GF-D8 (cell line): ENCODE data around the gene MEOX2.

Source experiments
- DNase-seq: peaks from one replicate; lab custom pipeline; 2025; lab: John Stamatoyannopoulos, UW

The MEOX2 gene

DNA sequence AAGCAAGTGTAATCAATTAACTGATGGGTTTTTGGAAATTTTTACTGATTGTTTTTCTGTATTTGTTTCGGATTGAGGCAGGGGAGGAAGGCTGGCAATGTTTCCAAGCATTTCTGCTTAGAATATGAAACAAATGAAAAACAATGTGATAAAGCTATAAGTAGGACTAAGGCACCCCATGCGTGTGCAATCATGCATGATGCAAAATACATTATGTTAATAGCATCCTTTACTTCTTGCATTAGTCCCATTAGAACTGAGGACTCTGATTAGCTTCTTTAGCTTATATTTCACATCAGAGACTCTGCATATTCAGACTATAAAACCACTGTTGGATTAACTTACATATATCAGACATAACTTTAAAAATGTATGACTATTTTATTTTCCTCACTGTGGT is 76.0 kb downstream of the MEOX2 start:
- no peak for DNase-seq

DNA sequence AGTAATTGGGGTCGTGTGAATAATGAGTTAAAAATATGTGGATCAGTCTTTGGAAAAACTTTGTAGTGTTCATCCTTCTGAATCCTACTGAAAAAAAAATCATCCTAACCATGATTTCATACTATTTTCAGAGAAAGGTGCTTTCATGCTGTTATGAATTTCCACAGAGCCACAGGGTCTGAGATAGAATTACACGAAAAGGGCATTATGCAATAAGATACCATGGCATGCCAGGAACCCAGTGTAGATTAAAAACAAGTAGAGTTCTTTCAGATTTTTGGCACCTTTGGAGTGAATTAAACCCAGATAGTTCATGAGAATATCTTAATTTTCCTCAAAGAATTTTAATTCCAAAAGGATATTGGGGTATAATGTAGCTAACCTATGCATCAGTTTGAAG is 77.2 kb downstream of the MEOX2 start:
- no peak for DNase-seq

DNA sequence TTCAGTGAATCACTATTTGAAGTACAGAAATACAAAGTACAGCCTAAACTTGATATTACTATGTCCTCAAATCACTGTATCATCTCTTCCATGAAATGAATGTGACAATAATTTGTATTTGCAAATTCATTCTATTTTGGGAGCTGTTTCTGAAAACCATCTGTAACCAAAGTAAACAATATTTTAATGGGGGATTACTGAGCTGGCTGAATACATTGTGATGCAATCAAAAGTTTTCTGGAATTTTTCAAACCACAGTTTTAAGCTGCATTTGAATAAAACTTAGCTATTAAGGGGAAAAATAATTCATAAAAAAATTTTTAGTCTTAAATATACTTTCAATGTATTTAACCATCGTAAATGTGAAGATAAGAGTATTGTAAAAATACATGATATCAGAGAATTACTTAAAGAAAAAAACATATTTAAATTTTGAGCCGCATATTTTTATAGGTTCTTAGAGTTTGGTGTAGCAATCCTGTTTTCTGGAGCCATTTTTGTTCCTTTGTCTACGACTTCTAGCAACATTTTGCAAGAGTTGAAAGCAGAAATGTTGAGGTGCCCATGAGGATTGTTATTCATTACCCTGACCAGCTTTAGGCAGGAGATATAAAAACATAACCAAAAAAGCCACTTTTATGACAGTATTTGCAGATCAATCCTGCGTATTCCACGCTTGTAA is 78.8 kb downstream of the MEOX2 start:
- no peak for DNase-seq

DNA sequence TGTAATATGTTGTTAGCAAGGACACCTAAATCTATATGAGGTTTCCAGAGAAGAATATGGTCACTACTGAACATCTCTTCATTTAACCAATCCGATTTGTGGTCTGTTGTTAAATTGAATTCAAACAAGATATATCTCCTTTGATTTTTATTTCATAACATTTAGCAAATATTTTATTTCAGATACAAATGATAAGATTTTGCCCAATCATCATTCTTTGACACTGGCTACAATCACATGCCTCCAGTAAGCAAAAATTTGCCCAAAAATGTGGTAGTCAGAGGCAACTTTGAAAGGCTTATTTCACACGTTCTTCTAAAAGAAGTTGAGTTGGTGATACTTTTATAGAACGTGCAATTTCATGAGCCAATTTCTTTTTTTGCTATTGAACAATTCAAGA is 79.9 kb downstream of the MEOX2 start:
- no peak for DNase-seq

DNA sequence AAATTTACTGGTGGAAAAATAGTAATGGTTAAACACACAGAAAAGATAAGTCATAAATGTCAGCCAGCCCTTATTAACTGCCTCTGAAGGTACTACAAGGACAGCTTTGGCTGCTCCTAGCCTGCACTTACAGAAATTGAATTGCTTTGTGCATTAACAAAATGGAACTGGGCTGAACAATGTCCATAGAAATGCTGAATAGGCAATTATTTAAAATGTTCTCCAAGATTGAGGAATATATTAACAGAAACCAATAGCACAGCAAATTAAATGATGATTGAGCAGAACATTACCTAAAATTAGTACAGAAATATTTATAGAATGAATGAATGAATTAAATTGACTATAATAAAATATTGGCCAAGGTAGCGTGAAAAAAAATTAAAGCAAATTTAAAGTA is 82.3 kb downstream of the MEOX2 start:
- DNase-seq = no peak

DNA sequence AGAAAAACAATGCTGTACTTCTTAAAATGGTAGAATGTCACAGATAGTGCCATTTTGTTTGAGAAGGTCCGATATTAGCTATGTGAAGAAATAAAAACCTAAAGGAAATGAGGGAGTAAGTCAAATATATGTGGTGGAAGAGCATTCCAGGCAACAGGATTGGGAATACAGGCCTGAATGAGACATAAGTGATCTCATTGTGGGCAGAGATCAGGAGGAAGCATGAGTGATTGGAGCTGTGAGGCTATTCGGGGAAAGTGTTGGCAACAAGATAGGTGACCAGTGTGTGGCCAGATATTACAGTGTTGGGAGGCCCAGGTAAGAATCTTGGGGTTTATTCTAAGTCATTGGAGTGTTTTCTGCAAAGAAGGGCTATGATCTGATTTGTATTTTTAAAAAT is 83.4 kb downstream of the MEOX2 start:
- DNase-seq = no peak

DNA sequence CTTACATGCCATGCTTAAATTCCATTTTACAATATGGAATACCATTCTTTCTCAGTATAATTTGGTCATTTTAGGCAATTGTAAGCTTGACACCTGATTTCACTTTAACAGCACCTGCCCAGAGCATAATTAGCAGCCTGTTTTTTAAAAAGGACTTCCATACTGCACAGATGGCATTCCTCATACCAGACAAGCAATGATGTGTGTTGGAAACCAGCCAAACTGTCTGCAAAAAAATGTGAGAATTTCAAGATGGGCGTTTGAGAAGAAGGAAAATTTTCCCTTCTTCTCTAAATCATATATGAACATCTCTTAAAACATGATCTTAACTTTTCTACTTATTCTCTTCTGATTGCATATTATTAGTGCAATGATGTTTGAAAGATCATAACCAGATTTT is 84.2 kb downstream of the MEOX2 start:
- DNase-seq = no peak

DNA sequence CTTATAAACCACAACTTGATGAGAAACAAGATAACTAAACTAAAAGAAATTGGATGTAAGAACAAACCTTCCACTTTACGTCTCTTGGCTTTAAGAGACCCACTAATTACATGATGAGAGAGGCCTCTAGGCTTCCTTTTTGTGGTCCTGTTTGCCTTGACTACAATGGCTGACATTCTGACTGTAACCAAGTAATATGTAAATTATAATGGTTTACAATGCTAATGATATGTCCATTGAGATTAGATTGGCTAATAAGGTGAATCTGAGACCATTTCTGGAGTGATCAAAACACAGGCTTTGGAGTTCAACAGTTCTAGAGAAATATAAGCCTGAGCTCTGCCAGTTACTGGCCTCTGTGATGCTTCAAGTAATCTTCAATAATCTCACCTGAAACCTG is 85.3 kb downstream of the MEOX2 start:
- DNase-seq = no peak

DNA sequence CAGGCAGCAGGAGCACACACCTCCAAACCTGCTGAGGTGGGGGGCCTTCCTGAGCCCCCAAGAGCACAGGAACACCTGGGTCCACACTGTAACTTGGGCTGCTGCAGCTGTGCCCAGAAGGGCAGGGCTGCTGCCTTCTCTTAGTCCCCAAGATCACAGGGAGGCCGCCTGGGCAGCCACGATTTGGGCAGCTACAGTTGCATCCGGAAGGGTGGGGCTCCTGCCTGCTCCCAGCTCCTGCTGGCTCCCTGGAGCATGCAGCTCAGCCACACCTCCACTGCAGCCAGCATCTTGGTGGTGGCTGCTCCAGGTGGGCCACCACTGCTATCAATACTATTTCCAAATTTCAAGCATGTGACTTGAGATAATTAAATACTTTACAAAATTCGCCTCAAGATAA is 86.2 kb downstream of the MEOX2 start:
- no peak for DNase-seq

DNA sequence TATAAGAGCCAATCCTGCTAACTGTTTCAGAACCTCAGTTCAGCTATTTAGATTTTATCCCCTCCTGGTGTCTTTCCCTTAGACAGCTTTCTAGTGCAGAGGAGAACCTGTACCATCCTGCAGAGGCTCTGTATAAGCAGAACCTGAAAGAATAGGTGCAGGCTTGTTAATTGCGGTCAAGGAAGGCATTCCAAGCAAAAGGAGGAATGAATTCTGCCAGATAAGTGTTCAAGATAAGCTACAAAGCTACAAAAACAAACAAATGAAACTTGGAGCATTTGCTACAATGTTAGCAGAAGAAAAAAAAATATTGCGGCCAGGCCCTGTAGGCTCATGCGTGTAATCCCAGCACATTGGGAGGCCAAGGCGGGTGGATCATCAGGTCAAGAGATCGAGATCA is 92.0 kb downstream of the MEOX2 start:
- no peak for DNase-seq

DNA sequence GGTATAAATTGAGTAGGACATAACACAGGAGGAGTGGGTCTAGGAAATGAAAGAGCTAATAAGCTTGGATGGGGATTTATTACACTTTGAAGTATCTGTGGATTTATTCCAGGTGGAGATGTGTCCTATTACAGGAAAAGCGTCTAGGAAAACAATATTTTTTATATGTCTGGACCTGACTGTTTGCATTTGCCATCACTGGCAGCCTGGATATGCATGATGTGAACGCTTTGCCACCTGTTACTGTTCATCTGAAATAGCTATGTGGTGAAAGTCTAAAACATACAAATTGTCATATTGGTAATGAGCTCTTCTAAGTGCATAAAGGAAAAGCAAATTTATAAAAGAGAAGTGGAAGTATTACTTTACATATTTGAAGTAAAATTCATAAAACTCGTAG is 93.1 kb downstream of the MEOX2 start:
- no peak for DNase-seq

DNA sequence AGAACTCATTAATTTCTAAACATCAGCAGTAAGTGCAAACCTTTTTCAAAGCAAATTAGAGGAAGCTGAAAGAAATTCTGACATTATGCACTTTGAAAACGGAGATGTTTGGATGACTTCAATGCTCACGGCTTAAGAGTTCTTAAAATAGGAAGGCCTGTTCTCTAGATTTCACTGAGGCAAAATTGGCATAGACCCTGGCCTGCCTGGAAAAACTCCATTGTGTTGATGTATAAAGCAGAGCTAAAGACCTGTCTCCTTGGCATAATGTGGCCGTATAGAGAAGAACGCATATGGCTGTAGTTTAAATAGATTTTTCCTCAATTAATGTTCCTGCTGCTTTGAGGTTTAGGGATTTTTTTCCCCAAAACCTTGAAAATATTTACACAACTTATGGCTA is 100.2 kb downstream of the MEOX2 start:
- no peak for DNase-seq

DNA sequence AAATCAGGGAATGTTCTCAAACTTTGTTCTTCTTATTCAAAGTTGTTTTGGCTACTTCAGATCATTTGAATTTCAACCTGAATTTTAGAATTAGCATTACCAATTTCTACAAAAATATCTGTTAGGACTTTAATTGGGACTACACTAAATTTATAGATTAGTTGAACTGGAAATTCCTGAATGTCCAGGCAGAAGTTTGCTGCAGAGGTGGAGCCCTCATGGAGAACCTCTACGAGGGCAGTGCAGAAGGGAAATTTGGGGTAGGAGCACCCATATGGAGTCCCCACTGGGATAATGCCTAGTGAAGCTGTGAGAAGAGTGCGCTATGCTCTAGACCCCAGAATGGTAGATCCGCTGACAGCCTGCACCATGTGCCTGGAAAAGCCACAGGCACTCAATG is 101.9 kb downstream of the MEOX2 start:
- no peak for DNase-seq

DNA sequence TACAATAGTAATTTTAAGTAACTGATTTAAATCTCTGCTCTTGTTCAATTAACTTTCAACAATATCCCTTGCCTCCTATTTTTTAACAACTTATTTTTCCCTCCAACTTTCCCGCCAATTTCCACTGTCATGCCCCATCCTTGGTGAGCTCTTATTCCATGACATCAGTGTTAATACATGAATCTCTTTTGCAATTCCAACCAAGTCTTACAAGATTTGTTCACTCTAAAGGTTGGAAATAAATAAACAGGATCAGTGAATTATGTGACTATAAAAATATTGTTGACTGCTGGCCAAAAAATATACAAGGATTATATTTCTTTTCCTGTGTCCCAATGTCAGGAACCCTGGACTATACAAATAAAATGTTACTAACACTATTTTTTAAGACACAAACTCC is 103.7 kb downstream of the MEOX2 start:
- DNase-seq = no peak

DNA sequence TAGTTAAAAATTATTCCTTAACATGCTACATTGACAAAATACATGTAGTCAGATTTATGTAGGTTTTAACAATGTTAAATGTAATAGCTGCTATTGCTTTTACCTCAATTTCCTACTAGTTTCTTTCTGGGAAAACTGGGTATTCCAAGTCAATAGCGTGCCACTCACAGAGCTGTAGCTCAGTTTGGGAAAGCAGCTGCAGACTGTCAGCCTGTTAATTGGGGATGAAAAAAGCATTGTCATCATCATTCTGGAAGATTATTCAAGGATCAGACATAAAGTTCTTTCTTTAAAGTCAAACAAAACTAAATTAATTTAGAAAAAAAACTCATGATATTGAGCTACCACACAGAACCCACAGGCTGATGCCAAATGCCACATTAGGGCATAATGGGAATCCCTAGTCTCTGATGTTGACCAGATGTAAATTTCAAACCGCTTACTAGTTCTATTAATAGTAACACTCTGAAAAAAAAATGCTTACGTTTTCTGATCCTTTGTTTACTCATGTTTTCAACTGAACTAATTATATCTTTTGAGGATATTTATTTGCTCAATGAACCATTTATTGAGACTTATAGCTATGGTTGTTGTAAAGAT is 105.0 kb downstream of the MEOX2 start:
- DNase-seq = no peak

DNA sequence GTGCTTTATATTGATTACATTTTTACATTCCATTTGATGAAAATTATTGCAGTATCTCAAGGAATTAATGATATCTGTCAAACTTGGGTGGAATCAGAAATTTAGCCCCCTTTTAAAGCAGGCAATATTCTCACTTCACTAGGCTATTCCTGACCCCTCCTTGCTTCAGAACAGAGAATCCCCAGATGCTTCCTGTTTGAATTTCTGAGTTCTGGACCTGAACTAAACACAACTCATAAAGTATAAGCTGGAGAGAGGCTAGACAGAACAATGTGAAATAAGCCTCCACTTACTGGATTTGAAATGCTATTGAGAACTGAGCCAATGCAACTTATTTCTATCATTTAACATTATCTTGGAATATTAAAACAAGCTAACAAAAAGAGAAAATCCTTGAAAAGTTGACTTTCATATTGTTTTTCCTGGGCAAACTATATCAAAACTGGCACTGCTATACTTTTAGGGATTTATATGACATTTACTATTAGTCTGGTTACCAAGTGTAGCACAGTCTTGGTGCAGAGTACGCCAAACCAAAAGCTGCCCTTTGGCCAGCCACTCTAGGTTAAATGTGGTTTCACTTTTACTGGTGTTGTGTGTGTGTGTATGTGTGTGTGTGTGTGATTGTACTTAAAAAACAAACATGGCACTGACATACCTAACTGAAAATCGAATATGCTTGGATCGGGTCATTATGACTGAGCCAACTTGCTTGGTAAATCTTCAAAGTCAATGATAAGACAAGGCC is 105.7 kb downstream of the MEOX2 start:
- DNase-seq = no peak

DNA sequence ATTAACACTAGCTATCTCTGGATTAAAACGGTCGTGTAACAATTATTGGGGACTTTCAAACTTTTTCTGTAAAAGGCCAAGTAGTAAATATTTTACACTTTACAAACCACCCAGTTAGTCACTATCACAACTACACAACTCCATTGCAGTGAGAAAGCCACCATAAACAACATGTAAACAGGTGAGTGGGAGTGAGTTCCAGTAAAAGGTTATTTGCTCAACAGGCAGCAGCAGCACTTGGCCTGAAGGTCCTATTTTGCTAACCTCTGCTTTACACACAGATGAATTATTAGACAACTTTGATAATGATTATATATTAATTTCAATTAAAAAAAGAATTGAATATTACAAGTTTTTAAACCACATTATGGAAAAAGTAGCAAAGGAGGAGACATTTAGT is 108.9 kb downstream of the MEOX2 start:
- no peak for DNase-seq

DNA sequence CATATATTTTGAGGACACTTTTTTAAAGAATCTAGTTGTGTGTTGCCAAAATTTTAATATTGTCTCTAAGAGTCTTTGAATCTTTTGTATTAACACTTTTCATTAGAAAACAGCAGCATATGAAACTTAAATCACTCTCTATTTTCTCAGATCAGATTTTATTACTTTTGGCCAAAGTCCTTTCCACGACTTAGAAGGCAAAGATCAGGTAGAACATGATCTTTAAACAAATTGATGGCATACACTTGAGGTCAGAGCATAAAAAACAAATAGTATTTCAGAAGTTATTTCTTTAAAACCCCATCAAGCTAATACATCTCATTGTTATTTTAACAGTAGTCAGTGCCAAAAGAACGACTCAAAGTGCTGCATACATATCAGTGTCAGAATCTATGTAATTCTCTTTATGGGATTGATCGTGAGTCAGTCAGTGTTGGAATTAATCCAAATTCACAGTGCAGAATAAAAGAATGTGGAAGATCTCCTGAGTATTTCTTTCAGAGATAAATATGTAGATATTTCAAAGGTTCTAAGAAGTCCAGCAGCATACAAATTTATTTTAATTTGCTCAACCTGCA is 115.1 kb downstream of the MEOX2 start:
- DNase-seq = no peak

DNA sequence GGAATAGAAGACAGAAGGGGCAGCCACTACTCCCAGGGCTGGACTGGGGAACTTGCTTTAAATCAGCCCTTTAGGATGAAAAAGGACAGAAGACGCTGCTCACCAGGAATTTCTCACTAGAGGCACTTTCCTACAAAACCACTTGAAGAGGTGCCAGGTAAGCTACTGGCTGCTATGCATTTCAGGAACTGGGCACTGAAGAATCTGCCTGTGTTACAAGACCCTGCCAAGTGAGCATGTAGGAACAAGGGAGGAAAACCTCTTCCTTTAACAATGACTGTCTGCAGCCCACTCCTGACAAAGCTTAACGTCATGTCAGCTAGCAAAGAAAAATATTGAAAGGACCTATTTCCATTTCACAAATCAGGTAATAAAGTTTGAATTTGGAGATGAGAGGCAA is 118.8 kb downstream of the MEOX2 start:
- no peak for DNase-seq

DNA sequence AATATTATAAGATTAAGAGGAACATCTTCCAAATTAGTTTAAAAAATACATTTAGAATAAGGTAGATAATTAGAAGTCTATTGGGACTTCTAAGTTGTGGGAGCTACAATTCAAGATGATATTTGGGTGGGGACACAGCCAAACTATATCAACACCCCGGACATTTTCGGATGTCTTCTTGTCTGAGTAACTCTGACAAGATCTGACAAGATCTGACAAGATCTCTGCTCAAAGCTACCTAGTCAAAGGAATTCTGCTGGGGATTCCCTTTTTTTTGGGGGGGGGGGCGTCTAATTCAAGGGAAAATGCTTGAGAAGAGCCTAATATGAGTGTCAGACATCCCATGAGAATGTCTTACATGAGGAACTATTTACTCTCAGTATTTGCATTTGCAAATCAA is 119.4 kb downstream of the MEOX2 start:
- no peak for DNase-seq

DNA sequence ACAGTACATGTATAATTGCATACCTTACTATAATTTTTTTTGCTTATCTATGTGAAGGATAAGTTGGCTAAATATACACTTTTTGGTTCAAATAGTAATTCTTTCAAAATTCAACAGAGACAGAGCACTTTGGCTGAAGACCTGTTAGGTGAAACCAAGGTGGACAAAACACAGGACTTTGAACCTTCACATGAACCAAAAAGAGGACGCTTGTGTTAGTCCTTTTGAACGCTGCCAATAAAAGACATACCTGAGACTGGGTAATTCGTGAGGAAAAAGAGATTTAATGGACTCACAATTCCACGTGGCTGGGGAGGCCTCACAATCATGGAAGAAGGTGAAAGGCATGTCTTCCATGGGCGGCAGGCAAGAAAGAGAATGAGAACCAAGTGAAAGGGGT is 120.0 kb downstream of the MEOX2 start:
- DNase-seq = no peak

DNA sequence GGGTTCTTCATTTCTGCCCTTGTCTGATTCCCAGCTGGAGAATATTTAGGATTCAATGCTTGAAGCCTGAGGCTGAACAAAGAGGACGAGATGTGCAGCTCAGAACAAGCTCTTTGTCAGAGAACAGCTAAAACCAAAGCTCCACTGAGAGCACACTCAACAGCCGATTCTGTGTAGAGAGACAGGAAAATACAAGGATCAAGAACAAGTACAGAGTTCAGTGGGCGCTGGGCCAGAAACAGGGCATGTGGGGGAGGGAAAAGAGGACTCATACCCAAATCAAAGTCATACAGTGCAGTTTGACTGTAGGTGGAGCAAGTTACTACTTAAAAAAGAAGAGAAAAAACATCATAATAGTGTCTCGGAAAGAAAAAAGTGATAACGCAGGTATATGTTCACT is 124.6 kb downstream of the MEOX2 start, which contains the start of gene AGMO:
TSS of gene AGMO (minus strand) at position 181 of the 400 bp plus-strand sequence.
- DNase-seq = no peak
